Neural progenitor cell (in vitro differentiated cells): ENCODE measurements around the gene OSTM1. TPM values are rescaled to one million over a fixed set of nuclear protein-coding genes. Genes with fewer than 3 reads are reported as not detected.

Experiments used
- DNase-seq: peaks from one replicate; pipeline ENCODE4 v3.0.0-alpha.2; 2016; ENCODE audit warnings: low spot score
- H2AFZ ChIP-seq: fragments of 200-600 bp; sonication (generic); replicated peaks from 2 replicates; pipeline ENCODE4 v1.6.1; 2016; ENCODE audit warnings: antibody characterized with exemption
- H3F3A ChIP-seq: fragments of 200-600 bp; sonication (generic); 2 replicates; pipeline ENCODE4 v1.6.1; 2016; ENCODE audit warnings: antibody characterized with exemption, low read depth
- H3K27ac ChIP-seq: fragments of 200-600 bp; sonication (generic); 2 replicates; pipeline ENCODE4 v1.5.1; 2016; ENCODE audit warnings: mild to moderate bottlenecking
- H3K27me3 ChIP-seq: fragments of 200-600 bp; sonication (generic); 2 replicates; pipeline ENCODE4 v1.6.1; 2016; ENCODE audit warnings: mild to moderate bottlenecking, moderate library complexity
- H3K36me3 ChIP-seq: fragments of 200-600 bp; sonication (generic); 2 replicates; pipeline ENCODE4 v1.5.1; 2016
- H3K4me1 ChIP-seq: fragments of 200-600 bp; sonication (generic); 2 replicates; pipeline ENCODE4 v1.6.1; 2016; ENCODE audit warnings: mixed run types
- H3K4me2 ChIP-seq: fragments of 200-600 bp; sonication (generic); 2 replicates; pipeline ENCODE4 v1.6.1; 2016
- H3K4me3 ChIP-seq: fragments of 200-600 bp; sonication (generic); 2 replicates; pipeline ENCODE4 v1.5.1; 2016
- H3K79me2 ChIP-seq: fragments of 200-600 bp; sonication (generic); 2 replicates; pipeline ENCODE4 v1.6.1; 2016; ENCODE audit warnings: low read depth
- H3K9ac ChIP-seq: fragments of 200-600 bp; sonication (generic); 2 replicates; pipeline ENCODE4 v1.6.1; 2016
- H3K9me3 ChIP-seq: fragments of 200-600 bp; sonication (generic); 2 replicates; pipeline ENCODE4 v1.5.1; 2016; ENCODE audit warnings: low read depth
- H4K20me1 ChIP-seq: fragments of 200-600 bp; sonication (generic); 2 replicates; pipeline ENCODE4 v1.6.1; 2016; ENCODE audit warnings: low read depth
- H3K27ac Mint-ChIP-seq: 3 replicates; pipeline ENCODE4 v1.8.0; 2021; ENCODE audit warnings: mixed read lengths
- H3K27me3 Mint-ChIP-seq: 2 replicates; pipeline ENCODE4 v1.8.0; 2022; ENCODE audit warnings: low read depth, mild to moderate bottlenecking, inconsistent platforms, moderate library complexity, mixed read lengths; ENCODE audit not compliant: insufficient read depth
- H3K36me3 Mint-ChIP-seq: 3 replicates; pipeline ENCODE4 v1.8.0; 2021; ENCODE audit warnings: mixed read lengths
- H3K4me1 Mint-ChIP-seq: 3 replicates; pipeline ENCODE4 v1.8.0; 2021; ENCODE audit warnings: mixed read lengths
- H3K4me3 Mint-ChIP-seq: 3 replicates; pipeline ENCODE4 v1.8.0; 2021; ENCODE audit warnings: mild to moderate bottlenecking, moderate library complexity, mixed read lengths
- H3K9me3 Mint-ChIP-seq: 3 replicates; pipeline ENCODE4 v1.8.0; 2020; ENCODE audit warnings: mixed read lengths
- CTCF ChIP-seq: fragments of 200-600 bp; sonication (generic); IDR thresholded peaks from 2 replicates; pipeline ENCODE4 v1.5.1; 2017; ENCODE audit warnings: antibody characterized with exemption, mild to moderate bottlenecking
- EZH2 ChIP-seq: fragments of 200-600 bp; sonication (generic); IDR thresholded peaks from 2 replicates; pipeline ENCODE4 v1.6.1; 2017; ENCODE audit warnings: antibody characterized with exemption, mild to moderate bottlenecking, moderate library complexity
- EZH2phosphoT487 ChIP-seq: fragments of 200-600 bp; sonication (generic); IDR thresholded peaks from 2 replicates; pipeline ENCODE4 v1.6.1; 2017; ENCODE audit warnings: antibody characterized with exemption
- total RNA-seq: library from RNA; depleted of rRNA; stranded (reverse); fragments of >200 nt; gene quantifications from 2 replicates; pipeline ENCODE4 v1.2.3, GENCODE V29; 2015; ENCODE audit warnings: low replicate concordance

The OSTM1 gene
- total RNA-seq, 1 donor from 2014 or later, result 42.8 TPM

- no peak overlapping the region for H3K27ac Mint-ChIP-seq
- H3K27ac ChIP-seq, result no peak overlapping the region
Measured at GRCh38 chr6:108113557-108114519, 39.3 kb upstream of the OSTM1 start.

GRCh38 chr6:108108374-108108773 lies 33.8 kb upstream of the OSTM1 start:
- Histone ChIP-seq H3K9me3 (no peaks in the 10 kb centered on the region), H3K27me3 (peaks cover 41% of the 10 kb centered on the region), H3K36me3 (no peaks in the 10 kb centered on the region), H3K9ac (no peak overlapping the region), H3K4me3 (no peak overlapping the region), H3K4me2 (no peak overlapping the region), H3F3A (no peaks in the 10 kb centered on the region), H2AFZ (no peak overlapping the region), H3K79me2 (no peaks in the 10 kb centered on the region), H3K4me1 (no peaks in the 10 kb centered on the region), H3K27ac (no peak overlapping the region), H4K20me1 (no peaks in the 10 kb centered on the region)
- no peak for DNase-seq
- TF ChIP-seq EZH2phosphoT487 (no peak), EZH2 (no peak), CTCF (no peak)
- Mint-ChIP-seq H3K36me3 (no peaks in the 10 kb centered on the region), H3K9me3 (no peaks in the 10 kb centered on the region), H3K27me3 (peaks cover 8% of the 10 kb centered on the region), H3K4me3 (no peak overlapping the region), H3K27ac (no peak overlapping the region), H3K4me1 (peaks cover 12% of the 10 kb centered on the region)

More at GRCh38 chr6:108113557-108114519, 39.3 kb upstream of the OSTM1 start:
- Histone ChIP-seq H3K27me3 (peaks cover 95% of the 10 kb centered on the region), H3K4me1 (peaks cover 28% of the 10 kb centered on the region), H4K20me1 (peaks cover 39% of the 10 kb centered on the region), H3K9ac (no peak overlapping the region), H3K4me3 (peak overlapping the region; percentile 18), H3K9me3 (no peaks in the 10 kb centered on the region), H3K36me3 (no peaks in the 10 kb centered on the region), H2AFZ (no peak overlapping the region), H3K4me2 (peak overlapping the region; percentile 62), H3K79me2 (no peaks in the 10 kb centered on the region), H3F3A (peaks cover 20% of the 10 kb centered on the region)
- Mint-ChIP-seq H3K27me3 (peaks cover 54% of the 10 kb centered on the region), H3K9me3 (no peaks in the 10 kb centered on the region), H3K4me3 (peak overlapping the region; percentile 78), H3K36me3 (no peaks in the 10 kb centered on the region), H3K4me1 (peaks cover 34% of the 10 kb centered on the region)
- TF ChIP-seq EZH2phosphoT487 (no peak), EZH2 (peak; percentile 77), CTCF (peak; percentile 72)
- peak; percentile 76 for DNase-seq

- H3K4me2 ChIP-seq, result no peak overlapping the region
- no peak overlapping the region for H3K4me3 Mint-ChIP-seq
- H3K4me3 ChIP-seq, result no peak overlapping the region
- peaks cover 28% of the 10 kb centered on the region for H3K27me3 ChIP-seq
- peak overlapping the region; percentile 13 for H3K27ac Mint-ChIP-seq
- no peaks in the 10 kb centered on the region for H3K36me3 ChIP-seq
- H3K9me3 ChIP-seq, result no peaks in the 10 kb centered on the region
- H3K9ac ChIP-seq, result no peak overlapping the region
- H2AFZ ChIP-seq, result no peak overlapping the region
- peaks cover 3% of the 10 kb centered on the region for H3K27me3 Mint-ChIP-seq
- no peaks in the 10 kb centered on the region for H3K9me3 Mint-ChIP-seq
- peaks cover 11% of the 10 kb centered on the region for H3K4me1 Mint-ChIP-seq
- H3K36me3 Mint-ChIP-seq, result no peaks in the 10 kb centered on the region
- TF ChIP-seq EZH2 (no peak), EZH2phosphoT487 (no peak), CTCF (no peak)
- no peaks in the 10 kb centered on the region for H4K20me1 ChIP-seq
- no peak overlapping the region for H3K27ac ChIP-seq
- H3K4me1 ChIP-seq, result no peaks in the 10 kb centered on the region
- DNase-seq, result no peak
- no peaks in the 10 kb centered on the region for H3F3A ChIP-seq
- H3K79me2 ChIP-seq, result no peaks in the 10 kb centered on the region
Measured at GRCh38 chr6:108107102-108107501, 32.6 kb upstream of the OSTM1 start.
